GM18909 (cell line): ENCODE results near the gene CPN2.
A peak's percentile ranks its signal among the peaks of the same experiment; 100 is the strongest.

Experiments
- ATAC-seq: cut with Tn5 transposase; IDR thresholded peaks from one replicate; pipeline ENCODE4 v1.9.1; 2021; ENCODE audit warnings: mild to moderate bottlenecking; ENCODE audit not compliant: unreplicated experiment, poor library complexity

Gene CPN2

GRCh38 chr3:194316918-194317317, 34.2 kb downstream of the CPN2 start:
- no peak for ATAC-seq

DNA sequence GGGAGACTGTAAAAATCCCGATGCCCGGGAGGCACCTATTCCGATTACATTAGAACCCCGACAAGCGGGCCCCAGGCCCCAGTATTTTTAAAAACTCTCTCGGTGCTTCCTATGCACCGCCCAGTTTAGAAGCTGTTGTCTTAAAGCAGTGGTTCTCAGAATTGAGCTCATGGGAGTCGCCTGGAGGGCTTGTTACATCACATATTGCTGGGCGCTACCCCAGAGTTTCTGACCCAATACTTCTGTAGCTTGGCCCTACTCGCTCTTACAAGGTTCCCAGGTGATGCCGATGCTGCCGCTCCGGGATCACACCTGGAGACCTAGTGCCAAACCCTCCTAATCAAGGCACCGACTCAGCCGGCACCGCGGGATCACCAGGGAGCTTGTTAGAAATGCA, 35.2 kb downstream of the CPN2 start:
- ATAC-seq = peak; percentile 23

DNA sequence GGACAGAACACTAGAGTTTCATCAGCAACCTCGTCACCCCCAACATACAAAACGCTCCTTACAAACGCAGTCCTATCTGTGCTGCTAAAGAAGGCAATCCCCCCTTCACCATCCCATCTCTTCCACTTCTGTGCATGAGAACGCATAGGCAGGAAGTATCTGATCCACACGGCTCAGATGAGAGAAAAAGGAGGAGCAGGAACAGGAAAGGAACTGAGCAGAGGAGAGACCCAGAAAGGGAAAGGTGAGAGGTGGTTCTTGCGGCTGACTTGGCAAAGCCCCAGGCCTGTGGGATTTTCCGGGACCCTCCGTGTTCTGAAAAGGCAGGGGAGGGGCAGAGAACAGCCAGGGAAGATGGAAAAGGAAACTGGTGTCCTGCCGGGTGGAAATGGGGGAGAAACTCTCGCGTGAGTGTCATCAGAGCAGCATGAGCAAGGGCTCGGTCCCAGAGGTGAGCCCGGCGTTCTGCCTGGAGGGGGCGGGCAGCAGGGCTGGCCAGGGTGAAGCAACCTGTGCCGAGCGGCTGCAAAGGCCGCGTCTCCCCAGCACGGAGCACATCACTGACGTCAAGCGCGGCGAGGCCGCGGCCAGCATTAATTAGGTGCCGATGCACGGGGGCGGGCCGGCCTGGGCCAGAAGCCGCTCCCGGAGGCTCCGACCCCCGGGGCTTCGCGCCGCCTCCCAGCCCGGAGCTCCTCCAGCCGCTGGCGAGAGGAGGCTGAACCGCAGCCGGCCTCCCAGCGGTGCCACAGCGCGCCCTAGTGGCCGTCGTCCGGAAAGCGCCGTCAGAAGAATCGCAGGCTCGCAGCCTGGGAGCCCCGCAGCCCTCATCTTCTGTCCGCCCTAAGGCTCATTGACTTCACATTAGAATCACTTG, 35.8 kb downstream of the CPN2 start:
- ATAC-seq = peak; percentile 87

DNA sequence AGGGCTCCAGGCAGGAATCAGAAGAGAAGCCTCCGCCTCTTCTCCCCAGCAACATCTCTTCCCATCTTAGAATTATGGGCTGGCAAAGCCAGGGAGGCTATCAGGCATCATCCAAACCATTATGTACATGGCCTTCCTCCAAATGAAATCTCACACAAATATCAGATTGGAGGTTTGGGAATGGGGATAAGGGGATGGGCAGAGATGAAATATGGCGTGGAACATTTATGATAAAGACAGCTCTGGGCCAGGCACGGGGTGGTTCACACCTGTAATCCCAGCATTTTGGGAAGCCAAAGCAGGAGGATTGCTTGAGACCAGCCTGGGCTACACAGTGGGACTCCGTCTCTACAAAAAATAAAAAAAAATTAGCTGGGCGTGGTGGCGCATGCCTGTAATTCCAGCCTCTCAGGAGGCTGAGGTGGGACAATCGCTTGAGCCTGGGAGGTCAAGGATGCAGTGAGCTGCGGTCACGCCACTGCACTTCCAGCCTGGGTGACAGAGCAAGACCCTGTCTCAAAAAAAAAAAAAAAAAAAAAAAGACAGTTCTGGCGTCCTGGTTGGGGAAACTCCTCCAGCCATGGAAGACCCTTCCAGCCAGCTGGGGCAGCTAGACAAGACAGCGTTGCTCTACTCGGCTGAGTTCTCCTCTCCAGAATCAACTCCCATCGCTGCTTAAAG, 36.6 kb downstream of the CPN2 start:
- no peak for ATAC-seq

GRCh38 chr3:194313560-194314387, 37.4 kb downstream of the CPN2 start:
- no peak for ATAC-seq

DNA sequence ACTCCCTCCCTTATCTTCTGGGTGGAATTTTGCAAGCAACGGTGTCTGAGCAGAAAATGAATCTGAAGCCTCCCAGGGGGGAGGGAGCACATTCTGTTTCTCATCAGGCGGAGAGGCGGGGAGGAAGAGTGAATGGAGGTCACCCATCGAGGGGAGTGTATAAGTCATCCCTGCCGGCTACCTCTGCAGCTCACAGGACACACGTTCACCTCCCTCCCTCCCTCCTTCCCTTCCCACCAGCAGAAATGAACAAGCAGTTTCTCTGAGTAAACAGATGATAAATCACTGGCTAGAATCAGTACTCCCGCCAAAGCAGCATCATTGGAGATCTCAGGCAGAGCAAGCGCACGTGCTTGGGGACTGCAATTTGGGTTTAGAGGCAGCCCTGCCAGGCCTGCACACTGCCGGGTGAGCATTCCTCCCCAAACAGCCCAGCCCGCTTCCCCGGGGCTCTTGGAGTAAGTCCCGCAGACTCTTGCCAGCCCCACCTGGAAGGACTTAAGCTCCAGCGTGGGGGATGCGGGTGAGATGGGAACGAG, 38.3 kb downstream of the CPN2 start:
- ATAC-seq = no peak

GRCh38 chr3:194312186-194312742, 38.9 kb downstream of the CPN2 start:
- no peak for ATAC-seq

DNA sequence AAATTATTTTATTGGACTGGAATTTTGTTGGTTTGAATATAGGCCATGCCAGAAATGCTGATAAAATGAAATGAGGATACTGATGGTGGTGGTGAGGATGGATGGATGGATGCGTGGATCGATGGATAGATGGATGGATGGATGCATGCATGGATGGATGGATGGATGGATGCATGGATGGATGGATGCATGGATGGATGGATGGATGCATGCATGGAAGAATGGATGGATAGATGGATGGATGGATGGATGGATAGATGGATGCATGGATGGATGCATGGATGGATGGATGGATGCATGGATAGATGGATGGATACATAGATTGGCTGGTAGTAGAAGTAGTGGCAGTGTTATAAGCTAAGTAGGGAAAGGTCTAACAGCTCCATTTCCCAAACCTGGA, 40.1 kb downstream of the CPN2 start:
- no peak for ATAC-seq

DNA sequence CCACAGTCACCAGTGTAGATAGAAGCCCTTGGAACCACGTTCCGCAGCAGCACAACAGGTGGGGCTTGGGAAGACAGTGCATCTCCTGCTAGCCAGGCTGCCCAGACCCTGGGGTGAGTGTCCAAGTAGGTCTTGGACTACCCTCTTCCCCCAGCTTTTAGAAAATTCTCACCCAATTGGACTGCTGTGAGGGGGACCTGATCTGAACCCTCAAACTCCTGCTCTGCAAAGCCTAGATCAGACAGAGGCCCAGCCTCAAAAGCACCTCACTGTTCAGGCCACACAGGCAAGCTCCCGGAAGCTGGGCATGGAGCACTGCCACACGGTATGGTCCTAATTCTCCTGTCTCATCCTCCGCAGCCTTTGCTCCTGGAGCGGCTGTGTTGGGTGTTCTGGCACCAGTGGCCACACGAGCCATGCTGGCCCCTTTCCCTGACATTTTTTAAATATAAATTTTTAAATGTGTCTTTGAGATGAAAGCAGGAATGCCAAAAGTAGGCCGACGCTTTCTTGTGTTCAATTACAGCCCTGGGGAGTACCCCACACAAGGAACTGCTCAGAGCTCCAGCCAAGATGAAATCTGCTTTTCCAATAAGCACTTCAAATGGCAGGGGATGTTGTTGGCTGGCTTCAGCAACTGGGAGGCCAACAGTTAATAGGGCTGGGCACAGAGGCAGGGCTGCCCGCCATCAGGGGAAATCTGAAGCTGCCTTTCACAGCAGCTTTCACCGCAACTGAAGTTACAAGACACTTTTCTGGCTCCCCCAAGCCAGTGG, 40.9 kb downstream of the CPN2 start:
- no peak for ATAC-seq

- no peak for ATAC-seq
These were observed 42.3 kb downstream of the CPN2 start for GRCh38 chr3:194308601-194309449.

DNA sequence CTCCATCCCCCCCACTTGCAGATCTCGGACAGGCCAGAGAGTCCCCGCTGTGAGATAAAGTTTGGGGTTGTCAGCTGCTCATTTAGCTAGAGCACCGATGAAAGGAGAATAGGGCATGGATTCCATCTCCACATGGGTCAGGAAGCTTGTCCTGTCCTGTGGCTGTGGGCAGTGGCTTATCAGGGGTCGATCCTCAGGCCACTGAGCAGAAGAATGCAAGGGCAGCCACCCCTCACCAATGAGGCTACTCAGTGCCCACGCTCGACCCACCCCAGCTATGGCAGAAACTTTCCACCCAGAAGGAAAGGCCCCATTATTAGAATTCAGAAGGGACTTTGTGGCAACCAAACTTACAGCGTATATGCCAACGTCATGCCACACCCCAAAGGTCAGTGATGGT, 43.3 kb downstream of the CPN2 start:
- ATAC-seq = no peak

DNA sequence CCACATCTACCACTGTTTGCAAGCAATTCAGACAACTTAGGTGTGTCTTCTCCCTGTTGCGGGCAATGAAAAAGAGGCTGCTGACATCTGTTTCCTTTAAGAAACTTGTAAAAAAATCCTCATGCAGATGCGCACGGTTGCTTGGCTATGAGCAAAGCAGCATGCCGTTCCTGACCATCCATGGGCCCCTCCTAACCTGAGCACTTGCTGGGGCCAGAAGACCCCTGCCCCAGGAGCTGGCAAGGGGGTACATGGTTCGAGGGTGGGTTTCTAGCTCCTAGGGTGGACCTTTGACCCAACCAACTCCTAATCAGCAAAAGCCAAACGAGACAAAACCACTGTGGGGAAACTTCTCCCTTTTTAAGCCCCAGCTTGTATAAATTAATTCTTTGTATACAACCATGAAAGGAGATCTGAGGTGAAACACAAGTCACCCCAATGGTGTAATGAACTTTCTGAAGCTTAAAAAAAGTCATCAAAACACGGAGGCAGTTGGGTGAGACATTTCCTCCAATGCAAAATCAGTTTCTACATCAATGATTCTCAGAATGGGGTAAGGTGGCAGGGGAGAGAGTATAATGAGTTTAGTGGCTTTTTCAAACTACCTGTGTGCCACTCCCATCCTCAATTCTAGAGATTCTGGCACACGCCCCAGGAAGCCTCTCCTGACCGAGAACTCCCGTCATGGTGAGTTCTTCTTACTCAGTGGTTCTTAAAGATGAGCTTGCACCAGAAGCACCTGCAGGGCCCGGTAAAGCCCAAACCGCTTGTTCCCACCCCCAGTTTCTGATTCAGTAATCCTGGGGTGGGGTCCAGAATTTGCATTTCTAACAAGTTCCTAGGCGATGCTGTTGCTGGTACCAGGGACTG, 44.1 kb downstream of the CPN2 start:
- ATAC-seq = peak; percentile 49

- peak; percentile 50 for ATAC-seq
These were observed 44.9 kb downstream of the CPN2 start for GRCh38 chr3:194306109-194306686.

DNA sequence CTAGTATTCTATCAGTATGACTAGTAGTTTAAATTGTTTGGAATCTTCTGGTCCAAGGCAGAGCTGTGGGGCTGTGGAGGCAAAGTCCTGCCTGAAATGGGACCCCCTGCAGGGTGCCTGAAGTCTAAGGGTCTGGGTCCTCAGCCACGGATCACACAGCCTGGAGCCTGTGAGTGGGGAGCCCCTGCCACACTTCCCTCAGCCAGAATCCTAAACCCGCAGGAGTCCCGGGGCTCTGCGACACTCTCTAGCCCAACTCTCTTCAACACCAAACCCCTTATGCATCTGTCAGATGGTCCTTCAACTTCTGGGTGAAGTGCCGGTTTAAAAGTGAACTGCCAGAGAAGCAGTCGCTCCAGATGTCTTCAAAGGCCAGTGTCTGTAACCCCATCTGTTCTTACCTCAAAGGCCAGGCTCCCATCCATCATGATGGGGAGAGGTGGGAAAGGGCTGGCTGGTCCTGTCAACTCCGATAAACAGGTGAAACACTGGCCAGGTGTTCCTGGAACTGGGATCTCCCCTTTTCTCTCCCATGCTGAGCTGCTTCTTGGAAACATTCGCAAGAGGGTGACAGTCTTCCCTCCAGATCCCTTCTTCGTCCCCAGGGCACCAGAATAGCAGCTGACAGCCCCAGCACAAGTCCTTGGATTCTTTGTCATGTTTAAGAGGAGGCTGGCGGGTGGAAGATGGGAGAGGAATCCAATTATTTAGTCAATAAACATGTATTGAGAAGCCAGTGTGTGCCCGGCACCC, 45.6 kb downstream of the CPN2 start:
- ATAC-seq = no peak

DNA sequence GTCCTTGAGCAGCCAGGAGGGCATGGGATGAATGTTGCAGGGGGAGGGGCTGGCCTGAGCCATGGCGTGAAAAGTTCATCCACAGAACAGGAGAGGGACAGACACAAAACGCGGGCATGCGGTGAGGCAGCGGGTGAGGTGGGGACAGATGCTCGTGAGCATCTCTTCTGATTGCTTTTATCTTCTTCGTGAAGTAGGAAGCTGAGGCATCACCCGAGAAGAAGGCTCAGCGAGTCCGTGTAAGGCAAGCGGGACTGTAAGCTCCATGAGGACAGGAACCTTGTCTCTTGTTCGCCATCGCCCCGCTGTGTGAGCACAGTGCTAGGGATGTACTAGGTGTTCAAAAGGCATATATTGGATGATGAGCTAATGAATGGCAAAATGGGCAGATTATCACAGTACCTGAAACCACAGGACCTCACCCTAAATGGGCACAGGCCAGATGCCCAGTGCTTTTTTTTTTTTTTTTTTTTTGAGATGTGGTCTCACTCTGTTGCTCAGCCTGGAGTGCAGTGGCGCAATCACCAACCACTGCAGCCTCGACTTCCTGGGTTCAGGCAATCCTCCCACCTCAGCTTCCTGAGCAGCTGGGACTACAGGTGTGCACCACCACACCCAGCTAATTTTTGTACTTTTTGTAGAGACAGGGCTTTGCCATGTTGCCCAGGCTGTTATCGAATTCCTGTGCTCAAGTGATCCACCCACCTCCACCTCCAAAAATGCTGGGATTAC, 46.8 kb downstream of the CPN2 start:
- no peak for ATAC-seq

- no peak for ATAC-seq
These were observed 47.4 kb downstream of the CPN2 start for GRCh38 chr3:194303749-194304148.
